Neural cell (in vitro differentiated cells): Measurements from ENCODE around the gene HSFX3. TPM values are rescaled to one million over a fixed set of nuclear protein-coding genes. Genes with fewer than 3 reads are reported as not detected.
"Not testable (repeated sequence)": the region's sequence is repeated elsewhere in the genome, so short reads cannot be mapped to it uniquely, and the experiment has no call there.

ENCODE experiments used
- H2AFZ ChIP-seq: fragments of 200-600, 300-800 bp; sonication (generic), shearing (Covaris generic); 2 replicates; pipeline ENCODE4 v1.6.0; 2014; ENCODE audit warnings: low read depth, mild to moderate bottlenecking, antibody characterized with exemption, low read length, moderate library complexity
- H3F3A ChIP-seq: fragments of 200-600 bp; shearing (Covaris generic); 2 replicates; pipeline ENCODE4 v1.6.1; 2016; ENCODE audit warnings: mild to moderate bottlenecking, moderate library complexity, mixed read lengths, antibody characterized with exemption, low read length; ENCODE audit not compliant: insufficient read depth, poor library complexity, severe bottlenecking
- H3K27ac ChIP-seq: fragments of 200-600, 300-800 bp; sonication (generic), shearing (Covaris generic); 2 replicates; pipeline ENCODE4 v1.5.1; 2014; ENCODE audit warnings: mild to moderate bottlenecking, low read length, moderate library complexity
- H3K27me3 ChIP-seq: fragments of 300-800, 200-600 bp; sonication (generic), shearing (Covaris generic); 2 replicates; pipeline ENCODE4 v1.6.0; 2014; ENCODE audit warnings: mild to moderate bottlenecking, low read depth, low read length, moderate library complexity; ENCODE audit not compliant: insufficient read depth
- H3K36me3 ChIP-seq: fragments of 300-800, 200-600 bp; sonication (generic), shearing (Covaris generic); 2 replicates; pipeline ENCODE4 v1.5.1; 2014; ENCODE audit warnings: mild to moderate bottlenecking, antibody characterized with exemption, low read length, moderate library complexity; ENCODE audit not compliant: insufficient read depth
- H3K4me2 ChIP-seq: fragments of 300-800, 200-600 bp; sonication (generic), shearing (Covaris generic); 2 replicates; pipeline ENCODE4 v1.6.0; 2014; ENCODE audit warnings: mild to moderate bottlenecking, low read length
- H3K4me3 ChIP-seq: fragments of 300-800, 200-600 bp; sonication (generic), shearing (Covaris generic); 2 replicates; pipeline ENCODE4 v1.5.1; 2014; ENCODE audit warnings: mild to moderate bottlenecking, low read length, moderate library complexity
- H3K79me2 ChIP-seq: fragments of 200-600 bp; shearing (Covaris generic); replicated peaks from 2 replicates; pipeline ENCODE4 v1.6.0; 2014; ENCODE audit warnings: mild to moderate bottlenecking, low read length, moderate library complexity; ENCODE audit not compliant: insufficient read depth
- H3K9ac ChIP-seq: fragments of 300-800, 200-600 bp; sonication (generic), shearing (Covaris generic); 2 replicates; pipeline ENCODE4 v1.6.1; 2016; ENCODE audit warnings: mild to moderate bottlenecking, low read length, mixed read lengths
- H3K9me2 ChIP-seq: fragments of 200-600 bp; shearing (Covaris generic); 2 replicates; pipeline ENCODE4 v1.6.1; 2016; ENCODE audit warnings: mild to moderate bottlenecking, low read length, mixed read lengths; ENCODE audit not compliant: insufficient read depth
- H3K9me3 ChIP-seq: fragments of 200-600, 300-800 bp; sonication (generic), shearing (Covaris generic); 2 replicates; pipeline ENCODE4 v1.6.1; 2016; ENCODE audit warnings: mild to moderate bottlenecking, mixed run types, low read length, moderate library complexity, mixed read lengths
- H4K20me1 ChIP-seq: fragments of 200-600 bp; shearing (Covaris generic); 2 replicates; pipeline ENCODE4 v1.6.1; 2016; ENCODE audit warnings: mild to moderate bottlenecking, mixed run types; ENCODE audit not compliant: insufficient read depth
- EP300 ChIP-seq: fragments of 450-650 bp; conservative IDR thresholded peaks from 2 replicates; pipeline ENCODE4 v1.6.1; 2014; ENCODE audit warnings: antibody characterized with exemption, mild to moderate bottlenecking, moderate library complexity; ENCODE audit not compliant: poor library complexity, severe bottlenecking
- SMC3 ChIP-seq: fragments of 450-650 bp; conservative IDR thresholded peaks from 2 replicates; pipeline ENCODE4 v1.6.1; 2014; ENCODE audit warnings: antibody characterized with exemption, mild to moderate bottlenecking, moderate library complexity; ENCODE audit not compliant: poor library complexity
- polyA plus RNA-seq: library from polyadenylated mRNA; depleted of rRNA; stranded (reverse); fragments of >200 nt; gene quantifications from 2 replicates; pipeline ENCODE4 v1.2.3, GENCODE V29; 2014

Gene HSFX3
- polyA plus RNA-seq, 1 donor from 2014 or later, result not detected

GRCh38 chrX:149547782-149548181 is 1.9 kb downstream of the HSFX3 start:
- not testable (repeated sequence) for H3K4me2 ChIP-seq, H2AFZ ChIP-seq, H3F3A ChIP-seq, H3K79me2 ChIP-seq, H3K27me3 ChIP-seq, H3K9me2 ChIP-seq, H3K9ac ChIP-seq, H3K9me3 ChIP-seq, H3K27ac ChIP-seq, H3K36me3 ChIP-seq, H4K20me1 ChIP-seq, H3K4me3 ChIP-seq

GRCh38 chrX:149546962-149547361 is 2.8 kb downstream of the HSFX3 start:
- not testable (repeated sequence) for H3K9me3 ChIP-seq, H3K4me3 ChIP-seq

GRCh38 chrX:149545545-149546543 is 3.9 kb downstream of the HSFX3 start:
- not testable (repeated sequence) for H3K36me3 ChIP-seq, H3K4me3 ChIP-seq, H3K9ac ChIP-seq, H3K9me2 ChIP-seq, H2AFZ ChIP-seq, H3K27ac ChIP-seq, H4K20me1 ChIP-seq, H3K4me2 ChIP-seq, H3F3A ChIP-seq, H3K9me3 ChIP-seq, H3K27me3 ChIP-seq, H3K79me2 ChIP-seq

More at GRCh38 chrX:149546962-149547361, 2.8 kb downstream of the HSFX3 start:
- not testable (repeated sequence) for H3K27me3 ChIP-seq, H4K20me1 ChIP-seq, H3K36me3 ChIP-seq, H3K9ac ChIP-seq, H3F3A ChIP-seq, H3K4me2 ChIP-seq, H3K79me2 ChIP-seq, H2AFZ ChIP-seq, H3K27ac ChIP-seq, H3K9me2 ChIP-seq

- Histone ChIP-seq H3K27ac (peak overlapping the region; percentile 92), H3K9me2 (no peaks in the 10 kb centered on the region), H4K20me1 (no peaks in the 10 kb centered on the region), H3K9me3 (no peaks in the 10 kb centered on the region), H3K4me3 (peak overlapping the region; percentile 86), H3K36me3 (no peaks in the 10 kb centered on the region), H2AFZ (no peak overlapping the region), H3K79me2 (no peaks in the 10 kb centered on the region), H3F3A (no peaks in the 10 kb centered on the region), H3K4me2 (peak overlapping the region; percentile 59), H3K27me3 (no peaks in the 10 kb centered on the region), H3K9ac (peak overlapping the region; percentile 79)
- no peak for TF ChIP-seq SMC3
- no peak for TF ChIP-seq EP300
Observed at GRCh38 chrX:149541521-149542047, 8.1 kb downstream of the HSFX3 start.
